SJSA1 (cell line): Measurements from ENCODE around the gene SH3D19. TPM values are rescaled to one million over a fixed set of nuclear protein-coding genes. Genes with fewer than 3 reads are reported as not detected.

Experiments
- DNase-seq, 2 experiments: peaks; one replicate each; pipeline ENCODE4 v3.0.0-alpha.2; 2015 to 2020; ENCODE audit warnings: low spot score in 2 of 2, low read depth in 1 of 2
- H3K27ac ChIP-seq: fragments of 250-450 bp; sonication (Bioruptor Pico); 2 replicates; pipeline ENCODE4 v1.5.1; 2020; ENCODE audit warnings: mild to moderate bottlenecking, moderate library complexity
- H3K27me3 ChIP-seq: fragments of 250-450 bp; sonication (Bioruptor Pico); replicated peaks from 2 replicates; pipeline ENCODE4 v1.5.1; 2020; ENCODE audit warnings: mild to moderate bottlenecking, moderate library complexity
- H3K36me3 ChIP-seq: fragments of 250-450 bp; sonication (Bioruptor Pico); 2 replicates; pipeline ENCODE4 v1.5.1; 2020; ENCODE audit warnings: mild to moderate bottlenecking
- H3K4me1 ChIP-seq: fragments of 250-450 bp; sonication (Bioruptor Pico); replicated peaks from 2 replicates; pipeline ENCODE4 v1.6.1; 2021; ENCODE audit warnings: mild to moderate bottlenecking
- H3K4me3 ChIP-seq: fragments of 250-450 bp; sonication (Bioruptor Pico); 2 replicates; pipeline ENCODE4 v1.5.1; 2020; ENCODE audit warnings: mild to moderate bottlenecking
- H3K9me3 ChIP-seq: fragments of 250-450 bp; sonication (Bioruptor Pico); replicated peaks from 2 replicates; pipeline ENCODE4 v1.5.1; 2020; ENCODE audit warnings: mild to moderate bottlenecking
- total RNA-seq: library from RNA; depleted of rRNA; stranded (reverse); fragments of >200 nt; shearing (Covaris generic); gene quantifications from 2 replicates; pipeline ENCODE4 v1.2.3, GENCODE V29; 2014

The SH3D19 gene
- total RNA-seq, 1 experiment from 2014 or later, result 6.9 TPM

GRCh38 chr4:151204925-151205524, 120.4 kb downstream of the SH3D19 start:
- no peak overlapping the region for H3K4me3 ChIP-seq
- no peak for DNase-seq
- H3K9me3 ChIP-seq, result no peaks in the 10 kb centered on the region
- H3K27me3 ChIP-seq, result no peaks in the 10 kb centered on the region
- no peak overlapping the region for H3K27ac ChIP-seq
- 0 out of 2 replicates have a peak, but pooled peaks cover 3% of the 10 kb centered on the region for H3K4me1 ChIP-seq
- no peaks in the 10 kb centered on the region for H3K36me3 ChIP-seq

DNA sequence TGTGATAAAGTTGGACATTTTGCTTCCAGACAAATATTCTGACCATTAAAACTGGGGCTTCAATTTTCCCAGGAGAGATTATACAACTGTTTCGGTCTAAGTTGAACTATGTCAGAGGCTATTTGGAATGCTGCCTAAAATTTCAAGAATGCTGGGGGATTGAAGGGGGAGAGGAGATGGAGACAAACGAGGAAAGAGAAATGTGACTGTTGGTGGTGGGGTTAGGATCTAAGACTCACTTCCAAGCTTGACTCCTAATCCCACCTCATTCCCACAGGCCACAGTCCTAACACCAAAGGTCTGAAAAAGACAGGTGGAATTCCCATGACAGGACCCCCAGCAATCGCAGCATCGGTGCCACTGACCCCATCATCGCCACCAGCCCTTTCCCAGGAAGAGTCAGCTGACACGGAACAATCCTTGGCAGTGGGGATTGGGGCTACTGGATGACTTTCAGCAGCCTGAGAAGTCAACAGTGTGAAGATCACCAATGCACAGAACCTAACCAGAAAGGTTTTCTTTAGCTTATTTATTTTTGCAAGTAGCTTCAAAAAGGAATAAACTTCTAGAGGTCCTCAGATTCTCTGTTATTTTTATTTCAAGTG, 122.5 kb downstream of the SH3D19 start:
- Histone ChIP-seq H3K4me1 (0 out of 2 replicates have a peak, but pooled peaks cover 3% of the 10 kb centered on the region), H3K36me3 (no peaks in the 10 kb centered on the region), H3K9me3 (no peaks in the 10 kb centered on the region), H3K4me3 (no peak overlapping the region), H3K27ac (no peak overlapping the region), H3K27me3 (no peaks in the 10 kb centered on the region)
- DNase-seq, result no peak

DNA sequence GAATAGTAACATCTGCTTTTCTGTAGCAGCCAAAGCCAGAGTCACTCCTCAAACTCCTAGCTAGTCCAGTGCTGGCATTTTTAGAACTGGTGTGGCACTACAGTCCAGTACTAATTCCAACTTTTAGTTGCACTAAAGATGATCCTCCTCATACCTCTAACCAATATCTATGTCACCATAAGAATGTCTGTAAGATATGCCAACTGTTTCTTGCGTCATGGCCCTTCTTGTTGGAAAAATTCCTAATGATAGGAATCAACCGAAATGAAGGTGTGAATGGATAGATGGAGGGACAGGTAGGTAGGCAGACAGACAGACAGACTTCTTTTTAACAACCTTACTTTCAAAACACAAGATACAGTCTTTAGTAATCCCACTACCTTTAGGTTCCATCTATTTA, 123.0 kb downstream of the SH3D19 start:
- Histone ChIP-seq H3K4me3 (no peak overlapping the region), H3K27ac (no peak overlapping the region), H3K9me3 (no peaks in the 10 kb centered on the region), H3K4me1 (0 out of 2 replicates have a peak, but pooled peaks cover 3% of the 10 kb centered on the region), H3K27me3 (no peaks in the 10 kb centered on the region), H3K36me3 (no peaks in the 10 kb centered on the region)
- DNase-seq, result no peak

- H3K36me3 ChIP-seq, result no peaks in the 10 kb centered on the region
These were observed 125.8 kb downstream of the SH3D19 start for GRCh38 chr4:151199319-151200190.

GRCh38 chr4:151198748-151199147, 126.7 kb downstream of the SH3D19 start:
- Histone ChIP-seq H3K27me3 (no peaks in the 10 kb centered on the region), H3K4me3 (no peak overlapping the region), H3K36me3 (no peaks in the 10 kb centered on the region), H3K9me3 (no peaks in the 10 kb centered on the region), H3K27ac (no peak overlapping the region), H3K4me1 (peaks cover 8% of the 10 kb centered on the region; the same call in 1 of the 2 replicates)
- no peak for DNase-seq

More at GRCh38 chr4:151199319-151200190, 125.8 kb downstream of the SH3D19 start:
- no peak overlapping the region for H3K27ac ChIP-seq
- no peak for DNase-seq
- no peak overlapping the region for H3K4me3 ChIP-seq
- no peaks in the 10 kb centered on the region for H3K9me3 ChIP-seq
- H3K4me1 ChIP-seq, result peaks cover 8% of the 10 kb centered on the region; the same call in 1 of the 2 replicates
- H3K27me3 ChIP-seq, result no peaks in the 10 kb centered on the region

GRCh38 chr4:151197247-151197646, 128.2 kb downstream of the SH3D19 start:
- H3K36me3 ChIP-seq, result no peaks in the 10 kb centered on the region
- H3K9me3 ChIP-seq, result no peaks in the 10 kb centered on the region
- H3K4me3 ChIP-seq, result no peak overlapping the region
- DNase-seq, result no peak
- no peaks in the 10 kb centered on the region for H3K27me3 ChIP-seq
- peaks cover 4% of the 10 kb centered on the region; the same call in 1 of the 2 replicates for H3K4me1 ChIP-seq
- no peak overlapping the region for H3K27ac ChIP-seq

DNA sequence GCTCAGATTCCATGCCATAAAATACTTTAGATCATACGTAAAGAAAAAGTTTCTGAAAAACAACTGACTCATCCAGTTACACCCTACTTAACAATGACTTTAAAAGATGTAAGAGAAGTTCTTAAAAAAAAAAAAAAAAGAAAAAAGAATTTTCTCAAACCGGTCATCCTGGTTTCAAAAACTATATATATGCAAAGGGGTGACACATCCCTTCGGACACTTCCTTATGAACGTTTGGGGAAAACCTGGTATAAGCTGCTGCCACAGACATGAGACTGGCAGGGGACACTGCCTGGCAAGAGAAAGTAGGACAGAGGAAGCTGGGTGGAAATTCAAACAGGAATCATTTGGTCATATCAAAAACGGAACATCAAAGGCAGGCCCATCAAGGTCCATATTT, 129.6 kb downstream of the SH3D19 start:
- H3K27ac ChIP-seq, result peak overlapping the region; percentile 74
- peak in 1 of 2 experiments; percentile 39 for DNase-seq
- peaks cover 4% of the 10 kb centered on the region; the same call in 1 of the 2 replicates for H3K4me1 ChIP-seq
- H3K4me3 ChIP-seq, result no peak overlapping the region
- H3K9me3 ChIP-seq, result no peaks in the 10 kb centered on the region
- no peaks in the 10 kb centered on the region for H3K36me3 ChIP-seq
- no peaks in the 10 kb centered on the region for H3K27me3 ChIP-seq

- DNase-seq, result no peak
- no peaks in the 10 kb centered on the region for H3K27me3 ChIP-seq
- no peaks in the 10 kb centered on the region for H3K9me3 ChIP-seq
- no peaks in the 10 kb centered on the region for H3K36me3 ChIP-seq
- H3K4me3 ChIP-seq, result no peak overlapping the region
- no peak overlapping the region for H3K27ac ChIP-seq
- H3K4me1 ChIP-seq, result peaks cover 4% of the 10 kb centered on the region; the same call in 1 of the 2 replicates
These were observed 132.0 kb downstream of the SH3D19 start for GRCh38 chr4:151193414-151193813.

DNA sequence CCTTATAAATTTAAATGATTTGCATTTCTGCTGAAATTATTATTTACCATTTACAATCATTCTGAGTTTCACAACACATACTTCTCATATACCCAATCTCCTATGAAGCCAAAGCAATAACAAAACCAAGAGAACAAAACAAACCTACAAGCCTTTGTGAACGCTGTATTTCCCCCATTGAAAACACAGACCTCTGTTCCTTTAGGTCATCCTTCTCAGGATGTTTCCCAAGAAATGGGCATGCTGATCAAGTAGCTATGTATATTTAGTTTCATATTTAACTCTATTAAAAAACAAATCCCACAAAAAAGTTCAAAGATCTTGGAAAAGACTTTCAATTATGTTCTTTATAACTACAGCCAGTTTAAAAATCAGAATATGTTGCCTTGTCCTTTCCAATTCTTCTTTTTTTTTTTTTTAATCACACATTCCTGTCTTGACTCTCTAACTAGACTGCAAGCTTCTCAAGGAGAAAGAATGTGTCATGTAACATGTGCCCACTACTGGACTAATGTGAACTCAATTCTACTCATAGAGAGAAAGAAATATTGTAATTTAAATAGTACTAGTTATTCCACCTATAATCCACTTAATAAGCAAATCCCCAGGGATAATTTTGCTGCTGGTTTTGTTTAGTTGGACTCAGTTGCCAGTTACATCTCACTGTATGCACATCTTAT, 132.7 kb downstream of the SH3D19 start:
- H3K27ac ChIP-seq, result no peak overlapping the region
- H3K9me3 ChIP-seq, result no peaks in the 10 kb centered on the region
- no peak overlapping the region for H3K4me3 ChIP-seq
- no peaks in the 10 kb centered on the region for H3K27me3 ChIP-seq
- DNase-seq, result no peak
- peaks cover 4% of the 10 kb centered on the region; the same call in 1 of the 2 replicates for H3K4me1 ChIP-seq
- H3K36me3 ChIP-seq, result no peaks in the 10 kb centered on the region

GRCh38 chr4:151184523-151185458, 140.6 kb downstream of the SH3D19 start:
- Histone ChIP-seq H3K9me3 (no peaks in the 10 kb centered on the region), H3K27ac (no peak overlapping the region), H3K4me3 (no peak overlapping the region), H3K36me3 (0 out of 2 replicates have a peak, but pooled peaks cover 2% of the 10 kb centered on the region), H3K4me1 (peaks cover 5% of the 10 kb centered on the region), H3K27me3 (no peaks in the 10 kb centered on the region)
- no peak for DNase-seq

GRCh38 chr4:151182455-151182996, 142.9 kb downstream of the SH3D19 start:
- Histone ChIP-seq H3K4me3 (no peak overlapping the region), H3K36me3 (0 out of 2 replicates have a peak, but pooled peaks cover 2% of the 10 kb centered on the region), H3K9me3 (no peaks in the 10 kb centered on the region), H3K4me1 (peaks cover 5% of the 10 kb centered on the region), H3K27me3 (no peaks in the 10 kb centered on the region), H3K27ac (no peak overlapping the region)
- DNase-seq, result no peak

GRCh38 chr4:151176685-151177084, 148.7 kb downstream of the SH3D19 start:
- Histone ChIP-seq H3K27ac (no peak overlapping the region), H3K4me1 (no peaks in the 10 kb centered on the region), H3K9me3 (no peaks in the 10 kb centered on the region), H3K4me3 (no peak overlapping the region), H3K36me3 (peaks cover 4% of the 10 kb centered on the region; the same call in 1 of the 2 replicates), H3K27me3 (no peaks in the 10 kb centered on the region)
- no peak for DNase-seq
